ENCODE measurements around the gene VEGFC. TPM values are rescaled to one million over a fixed set of nuclear protein-coding genes. Genes with fewer than 3 reads are reported as not detected.

The VEGFC gene
- total and polyA plus RNA-seq, 9 donors: 5.1 to 7.9 (median 6.4) TPM

- no peaks in the 10 kb centered on the region for H3K27me3 ChIP-seq (ENCODE audit: control insufficient read depth, insufficient read depth, low read length)
- DNase-seq: no peak
- 94% methylated on average over 2 of the region's 3 CpGs for WGBS (ENCODE audit: insufficient coverage)
- H3K27ac ChIP-seq (ENCODE audit: low read length): no peak overlapping the region
- no peaks in the 10 kb centered on the region for H3K36me3 ChIP-seq (ENCODE audit: control insufficient read depth, insufficient read depth, low read length)
- H3K4me3 ChIP-seq (ENCODE audit: low read length): no peak overlapping the region
- no peaks in the 10 kb centered on the region for H3K9me3 ChIP-seq (replicated peaks; ENCODE audit: control insufficient read depth, low read depth, low read length)
- H3K4me1 ChIP-seq (ENCODE audit: control insufficient read depth, insufficient read depth, low read length): no peaks in the 10 kb centered on the region
Measured at GRCh38 chr4:176721459-176721858, 71.3 kb downstream of the VEGFC start.

GRCh38 chr4:176718881-176719280 is 73.8 kb downstream of the VEGFC start:
- DNase-seq: no peak
- Histone ChIP-seq H3K4me1 (ENCODE audit: control insufficient read depth, insufficient read depth, low read length) (no peaks in the 10 kb centered on the region), H3K4me3 (ENCODE audit: low read length) (no peak overlapping the region), H3K9me3 (replicated peaks; ENCODE audit: control insufficient read depth, low read depth, low read length) (no peaks in the 10 kb centered on the region), H3K36me3 (ENCODE audit: control insufficient read depth, insufficient read depth, low read length) (no peaks in the 10 kb centered on the region), H3K27me3 (ENCODE audit: control insufficient read depth, insufficient read depth, low read length) (no peaks in the 10 kb centered on the region), H3K27ac (ENCODE audit: low read length) (no peak overlapping the region)
- WGBS (ENCODE audit: insufficient coverage): no CpG with 5 or more reads among the region's 1 CpG

- Histone ChIP-seq H3K9me3 (replicated peaks; ENCODE audit: control insufficient read depth, low read depth, low read length) (no peaks in the 10 kb centered on the region), H3K27me3 (ENCODE audit: control insufficient read depth, insufficient read depth, low read length) (no peaks in the 10 kb centered on the region), H3K27ac (ENCODE audit: low read length) (no peak overlapping the region), H3K4me1 (ENCODE audit: control insufficient read depth, insufficient read depth, low read length) (no peaks in the 10 kb centered on the region), H3K4me3 (ENCODE audit: low read length) (no peak overlapping the region), H3K36me3 (ENCODE audit: control insufficient read depth, insufficient read depth, low read length) (no peaks in the 10 kb centered on the region)
- WGBS (ENCODE audit: insufficient coverage): no CpG with 5 or more reads among the region's 2 CpGs
- DNase-seq: no peak
Measured at GRCh38 chr4:176717237-176717636, 75.5 kb downstream of the VEGFC start.

- no peaks in the 10 kb centered on the region for H3K36me3 ChIP-seq (ENCODE audit: control insufficient read depth, insufficient read depth, low read length)
- peak; percentile 16 for DNase-seq
- H3K4me1 ChIP-seq (ENCODE audit: control insufficient read depth, insufficient read depth, low read length): no peaks in the 10 kb centered on the region
- H3K9me3 ChIP-seq (replicated peaks; ENCODE audit: control insufficient read depth, low read depth, low read length): no peaks in the 10 kb centered on the region
- H3K4me3 ChIP-seq (ENCODE audit: low read length): no peak overlapping the region
- WGBS (ENCODE audit: insufficient coverage): 17% methylated on average over 4 of the region's 5 CpGs
- no peak overlapping the region for H3K27ac ChIP-seq (ENCODE audit: low read length)
- H3K27me3 ChIP-seq (ENCODE audit: control insufficient read depth, insufficient read depth, low read length): no peaks in the 10 kb centered on the region
Measured at GRCh38 chr4:176709417-176709816, 83.3 kb downstream of the VEGFC start.

- Histone ChIP-seq H3K9me3 (replicated peaks; ENCODE audit: control insufficient read depth, low read depth, low read length) (no peaks in the 10 kb centered on the region), H3K36me3 (ENCODE audit: control insufficient read depth, insufficient read depth, low read length) (no peaks in the 10 kb centered on the region), H3K27me3 (ENCODE audit: control insufficient read depth, insufficient read depth, low read length) (no peaks in the 10 kb centered on the region), H3K27ac (ENCODE audit: low read length) (no peak overlapping the region), H3K4me1 (ENCODE audit: control insufficient read depth, insufficient read depth, low read length) (no peaks in the 10 kb centered on the region), H3K4me3 (ENCODE audit: low read length) (no peak overlapping the region)
- no peak for DNase-seq
Measured at GRCh38 chr4:176708771-176709311, 83.9 kb downstream of the VEGFC start.

- no peak overlapping the region for H3K4me3 ChIP-seq (ENCODE audit: low read length)
- no peaks in the 10 kb centered on the region for H3K9me3 ChIP-seq (replicated peaks; ENCODE audit: control insufficient read depth, low read depth, low read length)
- no peak overlapping the region for H3K27ac ChIP-seq (ENCODE audit: low read length)
- no peaks in the 10 kb centered on the region for H3K36me3 ChIP-seq (ENCODE audit: control insufficient read depth, insufficient read depth, low read length)
- no peaks in the 10 kb centered on the region for H3K27me3 ChIP-seq (ENCODE audit: control insufficient read depth, insufficient read depth, low read length)
- DNase-seq: no peak
- no CpG with 5 or more reads among the region's 5 CpGs for WGBS (ENCODE audit: insufficient coverage)
- no peaks in the 10 kb centered on the region for H3K4me1 ChIP-seq (ENCODE audit: control insufficient read depth, insufficient read depth, low read length)
Measured at GRCh38 chr4:176690716-176691115, 102.0 kb downstream of the VEGFC start.

GRCh38 chr4:176680668-176681180 is 112.0 kb downstream of the VEGFC start:
- Histone ChIP-seq H3K27ac (ENCODE audit: low read length) (no peak overlapping the region), H3K4me3 (ENCODE audit: low read length) (no peak overlapping the region), H3K4me1 (ENCODE audit: control insufficient read depth, insufficient read depth, low read length) (no peaks in the 10 kb centered on the region), H3K27me3 (ENCODE audit: control insufficient read depth, insufficient read depth, low read length) (no peaks in the 10 kb centered on the region), H3K9me3 (replicated peaks; ENCODE audit: control insufficient read depth, low read depth, low read length) (no peaks in the 10 kb centered on the region), H3K36me3 (ENCODE audit: control insufficient read depth, insufficient read depth, low read length) (no peaks in the 10 kb centered on the region)
- DNase-seq: peak; percentile 57
- WGBS (ENCODE audit: insufficient coverage): no CpG with 5 or more reads among the region's 4 CpGs

- DNase-seq: no peak
- H3K27me3 ChIP-seq (ENCODE audit: control insufficient read depth, insufficient read depth, low read length): no peaks in the 10 kb centered on the region
- no peak overlapping the region for H3K4me3 ChIP-seq (ENCODE audit: low read length)
- no peaks in the 10 kb centered on the region for H3K36me3 ChIP-seq (ENCODE audit: control insufficient read depth, insufficient read depth, low read length)
- no peaks in the 10 kb centered on the region for H3K9me3 ChIP-seq (replicated peaks; ENCODE audit: control insufficient read depth, low read depth, low read length)
- WGBS (ENCODE audit: insufficient coverage): no CpG with 5 or more reads among the region's 4 CpGs
- no peaks in the 10 kb centered on the region for H3K4me1 ChIP-seq (ENCODE audit: control insufficient read depth, insufficient read depth, low read length)
- H3K27ac ChIP-seq (ENCODE audit: low read length): no peak overlapping the region
Measured at GRCh38 chr4:176676901-176677300, 115.8 kb downstream of the VEGFC start.

GRCh38 chr4:176675810-176676209 is 116.9 kb downstream of the VEGFC start:
- Histone ChIP-seq H3K36me3 (ENCODE audit: control insufficient read depth, insufficient read depth, low read length) (no peaks in the 10 kb centered on the region), H3K9me3 (replicated peaks; ENCODE audit: control insufficient read depth, low read depth, low read length) (no peaks in the 10 kb centered on the region), H3K4me3 (ENCODE audit: low read length) (no peak overlapping the region), H3K27me3 (ENCODE audit: control insufficient read depth, insufficient read depth, low read length) (no peaks in the 10 kb centered on the region), H3K4me1 (ENCODE audit: control insufficient read depth, insufficient read depth, low read length) (no peaks in the 10 kb centered on the region), H3K27ac (ENCODE audit: low read length) (no peak overlapping the region)
- no CpG with 5 or more reads among the region's 3 CpGs for WGBS (ENCODE audit: insufficient coverage)
- DNase-seq: no peak

- Histone ChIP-seq H3K27me3 (ENCODE audit: control insufficient read depth, insufficient read depth, low read length) (no peaks in the 10 kb centered on the region), H3K4me1 (ENCODE audit: control insufficient read depth, insufficient read depth, low read length) (no peaks in the 10 kb centered on the region), H3K4me3 (ENCODE audit: low read length) (no peak overlapping the region), H3K9me3 (replicated peaks; ENCODE audit: control insufficient read depth, low read depth, low read length) (no peaks in the 10 kb centered on the region), H3K36me3 (ENCODE audit: control insufficient read depth, insufficient read depth, low read length) (no peaks in the 10 kb centered on the region), H3K27ac (ENCODE audit: low read length) (no peak overlapping the region)
- DNase-seq: no peak
- no CpG with 5 or more reads among the region's 9 CpGs for whole genome bisulfite sequencing (ENCODE audit: insufficient coverage)
Measured at GRCh38 chr4:176671532-176671931, 121.2 kb downstream of the VEGFC start.

GRCh38 chr4:176668324-176668723 is 124.4 kb downstream of the VEGFC start:
- DNase-seq: no peak
- no peak overlapping the region for H3K4me3 ChIP-seq (ENCODE audit: low read length)
- no peaks in the 10 kb centered on the region for H3K9me3 ChIP-seq (replicated peaks; ENCODE audit: control insufficient read depth, low read depth, low read length)
- H3K27ac ChIP-seq (ENCODE audit: low read length): no peak overlapping the region
- H3K36me3 ChIP-seq (ENCODE audit: control insufficient read depth, insufficient read depth, low read length): no peaks in the 10 kb centered on the region
- no CpG with 5 or more reads among the region's 2 CpGs for WGBS (ENCODE audit: insufficient coverage)
- no peaks in the 10 kb centered on the region for H3K27me3 ChIP-seq (ENCODE audit: control insufficient read depth, insufficient read depth, low read length)
- no peaks in the 10 kb centered on the region for H3K4me1 ChIP-seq (ENCODE audit: control insufficient read depth, insufficient read depth, low read length)

All from muscle of leg (tissue), 11 donors.